HepG2 (cell line): ENCODE results near the gene MAGEB17. TPM values are rescaled to one million over a fixed set of nuclear protein-coding genes. Genes with fewer than 3 reads are reported as not detected.

Experiments used
- ATAC-seq: fragments of 200-7000 bp; cut with Tn5 transposase; 3 replicates; pipeline ENCODE4 v1.9.1; 2020; ENCODE audit warnings: mild to moderate bottlenecking, moderate library complexity
- BruUV-seq: library from RNA; stranded (reverse); fragments of 400-500 nt; replicated peaks from 2 replicates; lab custom pipeline; 2021; lab: Mats Ljungman, UMichigan
- CTCF ChIA-PET: fragments of 300-600 bp; formaldehyde crosslinking; extraction: SDS; loops from one replicate; lab custom pipeline; 2021; ENCODE audit warnings: low total read pairs, inconsistent platforms, low intra/inter-chr PET ratio; lab: Yijun Ruan, JAX
- POLR2A ChIA-PET: fragments of 350-600 bp; sonication (Branson Sonifier 250); formaldehyde crosslinking; loops from one replicate; lab custom pipeline; 2020; ENCODE audit warnings: antibody characterized with exemption, inconsistent platforms; lab: Yijun Ruan, JAX
- DNase-seq: peaks from one replicate; pipeline ENCODE4 v3.0.0-alpha.2; 2015; ENCODE audit warnings: low spot score
- FAIRE-seq: peaks from 3 replicates; lab custom pipeline; 2011; peaks lifted over from hg19 to GRCh38; lab: Jason Lieb, UNC
- H2AFZ ChIP-seq: one replicate; pipeline ENCODE4 v1.6.1; 2011; ENCODE audit warnings: low read length, inconsistent platforms
- H3K27ac ChIP-seq: fragments of 300-600 bp; 3 replicates; pipeline ENCODE4 v1.8.0; 2011; ENCODE audit warnings: mixed run types, mild to moderate bottlenecking, mixed read lengths, low read length, inconsistent platforms; ENCODE audit not compliant: insufficient read depth; ENCODE audit errors: extremely low read length
- H3K27me3 ChIP-seq, 2 experiments: fragments of 200-600 bp in 1 of 2; 2 replicates in 1 of 2; 3 replicates in 1 of 2; pipeline versions ENCODE4 v1.6.0 to v1.8.0; 2011; ENCODE audit warnings: low read length in 2 of 2, mild to moderate bottlenecking in 2 of 2, moderate library complexity in 2 of 2, inconsistent platforms in 1 of 2; ENCODE audit not compliant: insufficient read depth in 2 of 2, control insufficient read depth in 1 of 2
- H3K36me3 ChIP-seq, 2 experiments: fragments of 200-600 bp in 1 of 2; replicated peaks in 1 of 2; 2 replicates in 1 of 2; 3 replicates in 1 of 2; pipeline versions ENCODE4 v1.5.1 to v1.8.0; 2011; ENCODE audit warnings: low read length in 2 of 2, inconsistent platforms in 1 of 2; ENCODE audit not compliant: insufficient read depth in 2 of 2, control insufficient read depth in 1 of 2
- H3K4me1 ChIP-seq: 2 replicates; pipeline ENCODE4 v1.5.1; 2012; ENCODE audit warnings: low read length, inconsistent platforms; ENCODE audit not compliant: insufficient read depth
- H3K4me2 ChIP-seq: 2 replicates; pipeline ENCODE4 v1.6.0; 2011; ENCODE audit warnings: low read depth, low read length, inconsistent platforms
- H3K4me3 ChIP-seq, 3 experiments: fragments of 200-600 bp in 1 of 3; sonication (generic), shearing (Covaris generic) in 1 of 3; replicated peaks in 1 of 3; 2 replicates each; pipeline ENCODE4 v1.5.1; 2011 to 2016; ENCODE audit warnings: low read length in 3 of 3, inconsistent platforms in 2 of 3, low read depth in 2 of 3, mild to moderate bottlenecking in 2 of 3, control low read depth in 1 of 3, mixed read lengths in 1 of 3; ENCODE audit not compliant: insufficient read depth in 1 of 3
- H3K79me2 ChIP-seq: one replicate; pipeline ENCODE4 v1.6.1; 2011; ENCODE audit warnings: low read length, inconsistent platforms; ENCODE audit not compliant: insufficient read depth
- H3K9ac ChIP-seq: 2 replicates; pipeline ENCODE4 v1.6.0; 2011; ENCODE audit warnings: mild to moderate bottlenecking, low read depth, low read length, inconsistent platforms; ENCODE audit not compliant: insufficient read depth
- H3K9me3 ChIP-seq: 2 replicates; pipeline ENCODE4 v1.5.1; 2012; ENCODE audit warnings: mild to moderate bottlenecking, low read length
- H4K20me1 ChIP-seq: 2 replicates; pipeline ENCODE4 v1.6.0; 2011; ENCODE audit warnings: inconsistent platforms, mild to moderate bottlenecking, low read length, moderate library complexity; ENCODE audit not compliant: insufficient read depth
- CREBL2 ChIP-seq: sonication (generic); formaldehyde crosslinking; IDR thresholded peaks from 2 replicates; pipeline ENCODE4 v1.8.1; 2023; ENCODE audit warnings: missing genetic modification reagents, mild to moderate bottlenecking, borderline replicate concordance
- HNF4A ChIP-seq: sonication (generic); formaldehyde crosslinking; IDR thresholded peaks from 2 replicates; pipeline ENCODE4 v1.4.0; 2020; ENCODE audit warnings: missing genetic modification reagents
- JUNB ChIP-seq: sonication (generic); formaldehyde crosslinking; IDR thresholded peaks from 2 replicates; pipeline ENCODE4 v1.8.0; 2022; ENCODE audit warnings: missing genetic modification reagents, mild to moderate bottlenecking, borderline replicate concordance
- KDM3A ChIP-seq: IDR thresholded peaks from 2 replicates; pipeline ENCODE4 v1.6.1; 2018; ENCODE audit warnings: low read depth, missing compliant biosample characterization
- SIX1 ChIP-seq: sonication (generic); formaldehyde crosslinking; IDR thresholded peaks from 2 replicates; pipeline ENCODE4 v1.4.0; 2020; ENCODE audit warnings: missing genetic modification reagents, borderline replicate concordance
- SP5 ChIP-seq: IDR thresholded peaks from 2 replicates; pipeline ENCODE4 v1.6.1; 2016; ENCODE audit warnings: low read depth, borderline replicate concordance
- ZBTB25 ChIP-seq: IDR thresholded peaks from 2 replicates; pipeline ENCODE4 v1.6.1; 2018; ENCODE audit warnings: missing genetic modification reagents
- ZNF138 ChIP-seq: sonication (generic); formaldehyde crosslinking; IDR thresholded peaks from 2 replicates; pipeline ENCODE4 v1.5.0; 2020; ENCODE audit warnings: mild to moderate bottlenecking, low read depth, missing genetic modification reagents
- ZNF724P ChIP-seq: sonication (generic); formaldehyde crosslinking; IDR thresholded peaks from 2 replicates; pipeline ENCODE4 v1.8.0; 2022; ENCODE audit warnings: missing genetic modification reagents, borderline replicate concordance
- in situ Hi-C: cut with HindIII; loops from 2 replicates; pipeline ENCODE4 v1.10.0; 2017; ENCODE audit warnings: low pct_unique_long_range_greater_than_20kb; ENCODE audit not compliant: extremely low pct_ligation_motif_present
- intact Hi-C: fragments of 100-400 bp; cut with micrococcal nuclease; formaldehyde crosslinking; loops from one replicate; pipeline ENCODE4 v1.10.0; 2022; ENCODE audit not compliant: unreplicated experiment
- polyA plus RNA-seq, 8 experiments: library from polyadenylated mRNA; depleted of rRNA in 3 of 8; stranded (reverse) in 7 of 8; unstranded in 1 of 8; fragments of >200 nt; fragmentation: Illumina TruSeq in 4 of 8; extraction: Trizol in 4 of 8; gene quantifications; 2 replicates each; pipeline versions ENCODE4 v1.2.1 to v1.2.3, GENCODE V29; 2011 to 2016; ENCODE audit warnings: low read depth in 4 of 8, missing spikeins in 1 of 8, mixed read lengths in 1 of 8; ENCODE audit not compliant: insufficient read depth in 1 of 8
- total RNA-seq, 5 experiments: library from RNA; depleted of rRNA; stranded (reverse); fragments of >200 nt; fragmentation: Illumina TruSeq; extraction: Trizol; gene quantifications; 2 replicates each; pipeline ENCODE4 v1.2.3, GENCODE V29; 2016; ENCODE audit warnings: low read depth in 1 of 5

MAGEB17 gene
- total and polyA plus RNA-seq, 2 of the 13 experiments (the other 11 are each of a cell fraction or from before 2014, with no cell fraction given): not detected

- TF ChIP-seq CREBL2 (CRISPR knock-in tag): no peak
Measured at GRCh38 chrX:16141422-16142245, 25.6 kb upstream of the MAGEB17 start (continued).

GRCh38 chrX:16142246-16142558 lies 25.1 kb upstream of the MAGEB17 start:
- no TSS peak for BruUV-seq
- TF ChIP-seq ZNF138 (CRISPR knock-in tag): no peak
- TF ChIP-seq KDM3A (CRISPR knock-in tag): no peak
- no peak for TF ChIP-seq SIX1
- TF ChIP-seq JUNB: no peak
- no peak for TF ChIP-seq SP5
- TF ChIP-seq HNF4A: no peak
- no peak for TF ChIP-seq ZBTB25 (CRISPR knock-in tag)
- TF ChIP-seq ZNF724P: no peak
- TF ChIP-seq, all 625 proteins: peak for 0
- Histone ChIP-seq H3K4me3 (no peak overlapping the region), H3K27ac (no peak overlapping the region), H3K36me3 (no peaks in the 10 kb centered on the region), H4K20me1 (no peaks in the 10 kb centered on the region), H3K9ac (no peak overlapping the region), H3K79me2 (no peaks in the 10 kb centered on the region), H3K9me3 (no peaks in the 10 kb centered on the region), H3K27me3 (no peaks in the 10 kb centered on the region), H3K4me2 (no peak overlapping the region), H3K4me1 (no peaks in the 10 kb centered on the region), H2AFZ (no peak overlapping the region)
- POLR2A ChIA-PET: no interaction called here
- CTCF ChIA-PET: no interaction called here
- DNase-seq: no peak
- in situ Hi-C loops: no loop called here
- intact Hi-C loops: no loop called here
- no peak for ATAC-seq
- no peak for FAIRE-seq
